Thoracic aorta endothelial cell (primary cell): ENCODE measurements around the gene NBDY. TPM values are rescaled to one million over a fixed set of nuclear protein-coding genes. Genes with fewer than 3 reads are reported as not detected.

ENCODE experiments used
- total RNA-seq: library from RNA; depleted of rRNA; stranded (reverse); fragments of >200 nt; gene quantifications from 2 replicates; pipeline ENCODE4 v1.2.3, GENCODE V29; 2012

Gene NBDY, protein sequence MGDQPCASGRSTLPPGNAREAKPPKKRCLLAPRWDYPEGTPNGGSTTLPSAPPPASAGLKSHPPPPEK
- 11.4 and 13.1 TPM in 2 replicates for total RNA-seq

DNA sequence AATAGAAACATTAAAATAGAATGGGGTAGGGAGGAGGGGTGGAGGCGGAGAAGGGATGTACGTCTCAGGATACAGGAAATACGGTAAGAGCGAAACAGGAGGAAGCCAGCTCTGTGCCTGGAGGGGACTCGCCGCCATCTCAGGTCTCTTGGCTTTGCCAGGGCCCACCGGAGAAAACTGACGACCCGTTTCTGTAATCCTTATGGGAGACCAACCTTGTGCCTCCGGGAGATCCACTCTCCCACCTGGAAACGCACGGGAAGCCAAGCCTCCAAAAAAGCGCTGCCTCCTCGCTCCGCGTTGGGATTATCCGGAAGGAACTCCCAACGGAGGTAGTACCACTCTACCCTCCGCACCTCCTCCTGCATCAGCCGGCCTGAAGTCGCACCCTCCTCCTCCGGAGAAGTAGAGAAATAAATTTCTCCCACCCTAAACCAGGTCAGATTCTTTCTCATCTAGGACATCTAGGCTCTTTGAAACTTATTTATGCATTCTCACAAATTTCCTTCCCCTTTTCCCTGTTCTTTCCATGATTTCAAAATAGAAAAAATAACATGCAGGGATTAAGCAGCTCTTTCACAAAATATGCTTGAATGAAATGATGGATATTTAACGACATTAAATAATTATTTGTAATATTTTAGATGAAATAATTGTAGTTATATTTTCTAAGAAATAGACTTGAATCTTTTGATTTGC, at the start of gene NBDY:
NBDY (plus strand) TSS at position 92 of the 699 bp plus-strand sequence; CDS start at position 203, 111 bp downstream.

Other genes with a start within 250 kb of the NBDY start
- 13.3 and 16.2 TPM in 2 replicates for gene UBQLN2, start 165.6 kb upstream of the NBDY start, total RNA-seq